Measurements from ENCODE around the gene EPS8L3. TPM values are rescaled to one million over a fixed set of nuclear protein-coding genes. Genes with fewer than 3 reads are reported as not detected.
"Not testable (repeated sequence)": the region's sequence is repeated elsewhere in the genome, so short reads cannot be mapped to it uniquely, and the experiment has no call there.

Gene EPS8L3
- total RNA-seq, 2 experiments from 2014 or later, result not detected

DNA sequence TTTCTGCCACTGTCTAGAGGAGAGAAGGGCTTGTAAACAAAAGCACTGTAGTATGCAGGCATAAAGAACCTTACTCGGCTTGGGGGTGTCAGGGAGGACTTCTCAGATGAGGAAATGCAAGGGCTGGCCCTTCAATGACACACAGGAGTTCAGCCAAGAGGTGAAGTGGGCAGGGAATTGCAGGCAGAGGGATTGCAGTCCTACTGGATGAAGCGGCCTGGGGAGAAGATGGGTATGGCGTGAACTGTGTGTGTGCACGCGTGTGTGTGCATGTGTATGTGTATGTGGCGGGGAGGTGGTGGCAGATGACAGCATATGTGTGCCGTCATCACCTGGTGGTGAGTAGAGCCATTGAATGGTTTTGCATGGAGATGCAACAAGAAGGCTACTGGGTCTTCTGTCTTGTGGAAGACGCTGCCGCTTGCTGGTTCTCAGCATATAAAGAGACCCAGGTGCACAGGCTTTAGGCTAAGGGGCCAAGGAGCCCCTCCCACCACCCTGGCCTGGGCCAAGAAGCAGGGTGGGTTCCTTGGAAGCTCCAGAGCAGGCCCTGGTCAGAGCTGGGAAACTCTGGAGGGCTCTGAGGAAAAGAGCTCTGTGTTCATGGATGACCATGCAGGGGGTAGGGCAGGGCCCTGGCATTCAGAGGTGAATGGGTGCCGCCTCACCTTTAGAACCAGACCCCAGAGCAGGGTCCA, 4.1 kb upstream of the EPS8L3 start:
- Mint-ChIP-seq H3K27me3 (no peaks in the 10 kb centered on the region), H3K27ac (no peak overlapping the region), H3K36me3 (ENCODE audit: low read depth) (no peaks in the 10 kb centered on the region), H3K4me3 (no peak overlapping the region), H3K9me3 (no peaks in the 10 kb centered on the region), H3K4me1 (ENCODE audit: low read depth) (no peaks in the 10 kb centered on the region)
- TF ChIP-seq, protein P1, sequence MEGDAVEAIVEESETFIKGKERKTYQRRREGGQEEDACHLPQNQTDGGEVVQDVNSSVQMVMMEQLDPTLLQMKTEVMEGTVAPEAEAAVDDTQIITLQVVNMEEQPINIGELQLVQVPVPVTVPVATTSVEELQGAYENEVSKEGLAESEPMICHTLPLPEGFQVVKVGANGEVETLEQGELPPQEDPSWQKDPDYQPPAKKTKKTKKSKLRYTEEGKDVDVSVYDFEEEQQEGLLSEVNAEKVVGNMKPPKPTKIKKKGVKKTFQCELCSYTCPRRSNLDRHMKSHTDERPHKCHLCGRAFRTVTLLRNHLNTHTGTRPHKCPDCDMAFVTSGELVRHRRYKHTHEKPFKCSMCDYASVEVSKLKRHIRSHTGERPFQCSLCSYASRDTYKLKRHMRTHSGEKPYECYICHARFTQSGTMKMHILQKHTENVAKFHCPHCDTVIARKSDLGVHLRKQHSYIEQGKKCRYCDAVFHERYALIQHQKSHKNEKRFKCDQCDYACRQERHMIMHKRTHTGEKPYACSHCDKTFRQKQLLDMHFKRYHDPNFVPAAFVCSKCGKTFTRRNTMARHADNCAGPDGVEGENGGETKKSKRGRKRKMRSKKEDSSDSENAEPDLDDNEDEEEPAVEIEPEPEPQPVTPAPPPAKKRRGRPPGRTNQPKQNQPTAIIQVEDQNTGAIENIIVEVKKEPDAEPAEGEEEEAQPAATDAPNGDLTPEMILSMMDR (IDR thresholded peaks at IDR 0.05), result no peak
- DNase-seq, result no peak
- CTCF ChIA-PET, result interaction anchor here (1.3 to 1.6 kb wide), 2 partner anchors 128 to 222 kb away, joined by 3 to 7 read pairs; no protein-coding TSS in a partner anchor
- POLR2A ChIA-PET, result no interaction called here
- intact Hi-C loops (cut with micrococcal nuclease), result no loop called here
- no peak for ATAC-seq

DNA sequence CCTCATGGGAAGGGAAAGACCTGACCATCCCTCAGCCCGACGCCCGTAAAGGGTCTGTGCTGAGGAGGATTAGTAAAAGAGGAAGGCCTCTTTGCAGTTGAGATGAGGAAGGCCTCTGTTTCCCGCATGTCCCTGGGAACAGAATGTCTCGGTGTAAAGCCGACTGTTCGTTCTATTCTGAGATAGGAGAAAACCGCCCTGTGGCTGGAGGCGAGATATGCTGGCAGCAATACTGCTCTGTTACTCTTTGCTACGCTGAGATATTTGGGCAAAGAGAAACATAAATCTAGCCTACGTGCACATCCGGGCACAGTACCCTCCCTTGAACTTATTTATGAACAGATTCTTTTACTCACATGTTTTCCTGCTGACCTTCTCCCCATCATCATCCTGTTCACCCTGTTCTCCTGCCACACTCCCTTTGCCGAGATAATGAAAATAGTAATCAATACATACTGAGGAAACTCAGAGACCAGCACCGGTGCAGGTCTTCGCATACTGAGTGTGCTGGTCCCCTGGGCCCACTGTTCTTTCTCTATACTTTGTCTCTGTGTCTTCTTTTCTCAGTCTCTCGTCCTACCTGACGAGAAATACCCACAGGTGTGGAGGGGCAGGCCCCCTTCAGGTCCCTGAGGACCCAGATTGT, 3.4 kb upstream of the EPS8L3 start:
- H3K4me3 Mint-ChIP-seq; CTCF ChIA-PET; intact Hi-C loops (cut with micrococcal nuclease); H3K9me3 Mint-ChIP-seq; ATAC-seq; H3K36me3 Mint-ChIP-seq (ENCODE audit: low read depth); DNase-seq; H3K27ac Mint-ChIP-seq; H3K27me3 Mint-ChIP-seq; H3K4me1 Mint-ChIP-seq (ENCODE audit: low read depth); POLR2A ChIA-PET: not testable (repeated sequence)

DNA sequence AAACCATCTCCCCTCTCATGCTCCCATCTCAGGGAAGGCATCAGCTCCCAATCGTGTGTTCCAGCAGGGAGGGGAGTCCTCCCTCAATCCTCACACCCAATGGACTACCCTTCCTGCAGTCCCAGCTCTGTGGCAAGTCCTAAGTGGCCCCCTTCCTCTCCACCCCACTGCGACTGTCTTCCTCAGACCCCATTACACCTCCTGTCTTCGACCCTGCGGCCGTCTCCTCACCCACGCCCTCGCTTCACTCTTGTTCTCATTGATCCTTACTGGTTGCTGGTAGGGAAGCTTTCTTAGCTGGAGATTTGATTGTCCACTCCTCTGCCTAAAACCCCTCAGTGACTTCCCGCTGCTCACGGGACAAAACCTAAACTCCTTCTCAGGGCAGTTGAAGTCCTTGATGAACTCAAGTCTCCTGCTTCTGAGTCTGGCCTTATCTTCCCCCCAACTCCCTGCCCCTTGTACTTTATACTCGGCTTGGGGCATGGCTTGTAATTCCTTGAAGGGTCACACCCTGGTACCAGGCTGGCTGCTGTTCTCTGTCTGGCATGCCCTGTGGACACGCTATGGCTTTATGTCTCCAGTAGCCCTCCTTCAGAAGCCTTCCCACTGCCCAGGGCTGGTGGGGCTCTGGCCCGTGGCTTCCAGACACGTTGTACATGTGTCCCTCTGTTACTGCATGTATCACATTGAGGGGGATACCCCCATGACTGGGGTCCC, 2.3 kb upstream of the EPS8L3 start:
- Mint-ChIP-seq H3K36me3 (ENCODE audit: low read depth) (no peaks in the 10 kb centered on the region), H3K4me3 (no peak overlapping the region), H3K4me1 (ENCODE audit: low read depth) (no peaks in the 10 kb centered on the region), H3K27ac (no peak overlapping the region), H3K9me3 (no peaks in the 10 kb centered on the region), H3K27me3 (no peaks in the 10 kb centered on the region)
- DNase-seq, result no peak
- intact Hi-C loops (cut with micrococcal nuclease), result no loop called here
- TF ChIP-seq, protein P1 (IDR thresholded peaks at IDR 0.05), result no peak
- ChIA-PET POLR2A (no interaction called here), CTCF (interaction anchor here (1.9 kb wide), 1 partner anchor 126 kb away, joined by 7 read pairs; no protein-coding TSS in a partner anchor)
- no peak for ATAC-seq

DNA sequence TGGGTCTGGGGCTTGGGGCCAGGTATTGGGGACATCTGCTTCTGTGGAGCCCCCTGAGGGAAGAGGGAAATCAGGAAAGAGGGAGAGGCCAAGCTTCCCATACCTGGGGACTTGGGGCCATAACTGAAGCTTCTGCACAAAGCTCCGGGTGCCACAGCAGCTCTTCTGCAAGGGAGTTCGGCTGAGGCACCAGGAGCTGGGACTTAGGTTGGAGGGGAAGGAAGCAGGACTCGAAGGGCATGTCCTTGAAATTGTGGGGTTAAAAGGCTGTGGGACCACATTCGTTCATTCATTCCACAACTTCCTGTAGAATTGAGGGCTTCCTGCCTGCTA, 1.7 kb upstream of the EPS8L3 start:
- H3K27ac Mint-ChIP-seq, result no peak overlapping the region
- intact Hi-C loops (cut with micrococcal nuclease), result no loop called here
- TF ChIP-seq, protein P1 (IDR thresholded peaks at IDR 0.05), result no peak
- no peaks in the 10 kb centered on the region for H3K9me3 Mint-ChIP-seq
- H3K36me3 Mint-ChIP-seq (ENCODE audit: low read depth), result no peaks in the 10 kb centered on the region
- DNase-seq, result no peak
- CTCF ChIA-PET, result interaction anchor here (1.9 kb wide), 1 partner anchor 125 kb away, joined by 7 read pairs; no protein-coding TSS in a partner anchor
- ATAC-seq, result no peak
- POLR2A ChIA-PET, result no interaction called here
- no peak overlapping the region for H3K4me3 Mint-ChIP-seq
- no peaks in the 10 kb centered on the region for H3K4me1 Mint-ChIP-seq (ENCODE audit: low read depth)
- no peaks in the 10 kb centered on the region for H3K27me3 Mint-ChIP-seq

DNA sequence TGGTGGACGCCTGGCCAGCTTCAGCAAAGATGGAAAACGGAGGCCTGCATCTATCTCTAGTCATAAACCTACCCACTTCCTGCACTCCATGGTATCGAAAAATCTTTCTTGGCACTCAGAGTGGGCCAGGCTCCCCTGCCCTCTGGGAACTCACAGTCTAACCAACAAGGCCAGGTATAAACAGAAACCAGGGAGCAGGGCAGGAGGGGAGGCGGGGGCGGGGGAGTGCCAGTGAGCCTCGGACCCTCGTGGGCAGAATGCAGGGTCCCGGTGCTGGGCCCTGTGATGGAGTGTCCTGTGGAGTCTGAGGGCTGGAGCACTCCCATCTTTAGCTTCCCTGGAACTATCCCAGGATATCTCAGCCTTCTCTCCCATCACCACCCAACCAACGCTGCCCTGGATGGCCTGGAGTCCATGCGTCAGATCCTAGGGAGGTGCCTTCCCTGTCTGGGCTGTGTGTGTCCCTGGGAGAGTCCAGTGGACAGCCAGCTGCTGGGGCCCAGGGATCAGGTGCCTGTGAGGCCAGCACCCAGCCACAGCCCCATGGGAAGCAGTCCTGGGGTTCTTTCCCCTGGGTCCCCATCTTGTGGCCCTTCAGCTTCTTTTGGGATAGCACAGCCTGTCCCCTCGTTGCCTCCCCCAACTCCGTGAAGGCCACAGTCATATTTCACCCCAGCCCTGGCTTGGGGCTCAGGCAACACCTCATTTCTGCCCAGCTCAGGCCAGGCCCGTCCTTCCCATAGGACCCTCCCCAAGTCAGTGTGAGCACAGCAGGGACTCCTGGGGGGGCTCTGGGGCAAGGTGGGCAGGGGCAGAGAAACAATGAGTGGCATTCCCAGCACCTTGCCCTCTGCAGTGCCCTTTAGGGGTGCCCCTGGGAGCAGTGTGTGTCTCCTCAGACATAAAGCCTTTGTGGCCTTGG, 1.1 kb upstream of the EPS8L3 start:
- CTCF ChIA-PET, result interaction anchor here (0.7 to 1.9 kb wide), 2 partner anchors 125 to 218 kb away, joined by 3 to 7 read pairs; no protein-coding TSS in a partner anchor
- no peak overlapping the region for H3K27ac Mint-ChIP-seq
- H3K4me1 Mint-ChIP-seq (ENCODE audit: low read depth), result no peaks in the 10 kb centered on the region
- TF ChIP-seq, protein P1 (IDR thresholded peaks at IDR 0.05), result no peak
- no peaks in the 10 kb centered on the region for H3K9me3 Mint-ChIP-seq
- intact Hi-C loops (cut with micrococcal nuclease), result no loop called here
- ATAC-seq, result no peak
- H3K36me3 Mint-ChIP-seq (ENCODE audit: low read depth), result no peaks in the 10 kb centered on the region
- POLR2A ChIA-PET, result no interaction called here
- H3K4me3 Mint-ChIP-seq, result no peak overlapping the region
- no peak for DNase-seq
- no peaks in the 10 kb centered on the region for H3K27me3 Mint-ChIP-seq

All from activated CD8-positive, alpha-beta T cell treated with anti-CD3 and anti-CD28 coated beads for 36 hours (primary cell).